HG03097 (cell line): Measurements from ENCODE around the gene PKD2L1.
"Not testable (repeated sequence)": the region's sequence is repeated elsewhere in the genome, so short reads cannot be mapped to it uniquely, and the experiment has no call there.

Experiments used
- ATAC-seq: cut with Tn5 transposase; IDR thresholded peaks from one replicate; pipeline ENCODE4 v1.9.1; 2021; ENCODE audit not compliant: unreplicated experiment, low FRiP score

PKD2L1 gene

GRCh38 chr10:100330079-100330478 is at the start of gene PKD2L1:
PKD2L1 (minus strand) TSS chr10:100330228; CDS start chr10:100330103, 125 bp downstream.
- ATAC-seq, result no peak

GRCh38 chr10:100377830-100378229 is 47.8 kb upstream of the PKD2L1 start:
- ATAC-seq, result no peak

DNA sequence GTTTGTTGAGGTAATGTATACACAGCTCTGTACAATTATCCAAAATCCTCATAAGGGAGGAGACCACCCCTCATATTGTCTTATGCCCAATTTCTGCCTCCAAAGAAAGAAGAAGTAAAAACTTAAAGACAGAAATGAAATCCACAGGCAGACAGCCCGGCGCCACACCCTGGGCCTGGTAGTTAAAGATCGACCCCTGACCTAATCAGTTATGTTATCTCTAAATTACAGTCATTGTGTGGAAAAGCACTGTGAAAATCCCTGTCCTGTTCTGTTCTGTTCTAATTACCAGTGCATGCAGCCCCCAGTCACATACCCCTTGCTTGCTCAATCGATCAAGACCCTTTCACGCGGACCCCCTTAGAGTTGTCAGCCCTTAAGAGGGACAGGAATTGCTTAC is 46.6 kb upstream of the PKD2L1 start:
- ATAC-seq, result not testable (repeated sequence)

DNA sequence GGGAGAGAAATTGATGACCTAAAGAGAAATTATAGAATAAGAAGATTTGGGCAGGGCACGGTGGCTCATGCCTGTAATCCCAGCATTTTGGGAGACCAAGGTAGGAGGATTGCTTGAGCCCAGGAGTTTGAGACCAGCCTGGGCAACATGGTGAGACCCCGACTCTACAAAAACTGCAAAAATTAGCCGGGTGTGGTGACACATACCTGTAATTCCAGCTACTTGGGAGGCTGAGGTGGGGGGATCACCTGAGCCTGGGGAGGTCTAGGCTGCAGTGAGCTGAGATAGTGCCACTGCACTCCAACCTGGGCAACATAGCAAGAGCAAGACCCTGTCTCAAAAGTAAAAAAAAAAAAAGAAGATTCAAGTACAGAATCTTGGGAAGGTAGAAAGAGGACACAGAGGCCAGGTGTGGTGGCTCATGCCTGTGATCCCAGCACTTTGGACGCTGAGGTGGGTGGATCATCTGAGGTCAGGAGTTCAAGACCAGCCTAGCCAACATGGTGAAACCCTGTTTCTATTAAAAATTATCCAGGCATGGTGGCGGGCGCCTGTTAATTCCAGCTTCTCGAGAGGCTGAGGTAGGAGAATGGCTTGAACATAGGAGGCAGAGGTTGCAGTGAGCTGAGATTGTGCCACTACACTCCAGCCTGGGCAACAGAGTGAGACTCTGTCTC is 44.8 kb upstream of the PKD2L1 start:
- ATAC-seq, result not testable (repeated sequence)

GRCh38 chr10:100374200-100374655 is 44.2 kb upstream of the PKD2L1 start:
- ATAC-seq, result no peak

DNA sequence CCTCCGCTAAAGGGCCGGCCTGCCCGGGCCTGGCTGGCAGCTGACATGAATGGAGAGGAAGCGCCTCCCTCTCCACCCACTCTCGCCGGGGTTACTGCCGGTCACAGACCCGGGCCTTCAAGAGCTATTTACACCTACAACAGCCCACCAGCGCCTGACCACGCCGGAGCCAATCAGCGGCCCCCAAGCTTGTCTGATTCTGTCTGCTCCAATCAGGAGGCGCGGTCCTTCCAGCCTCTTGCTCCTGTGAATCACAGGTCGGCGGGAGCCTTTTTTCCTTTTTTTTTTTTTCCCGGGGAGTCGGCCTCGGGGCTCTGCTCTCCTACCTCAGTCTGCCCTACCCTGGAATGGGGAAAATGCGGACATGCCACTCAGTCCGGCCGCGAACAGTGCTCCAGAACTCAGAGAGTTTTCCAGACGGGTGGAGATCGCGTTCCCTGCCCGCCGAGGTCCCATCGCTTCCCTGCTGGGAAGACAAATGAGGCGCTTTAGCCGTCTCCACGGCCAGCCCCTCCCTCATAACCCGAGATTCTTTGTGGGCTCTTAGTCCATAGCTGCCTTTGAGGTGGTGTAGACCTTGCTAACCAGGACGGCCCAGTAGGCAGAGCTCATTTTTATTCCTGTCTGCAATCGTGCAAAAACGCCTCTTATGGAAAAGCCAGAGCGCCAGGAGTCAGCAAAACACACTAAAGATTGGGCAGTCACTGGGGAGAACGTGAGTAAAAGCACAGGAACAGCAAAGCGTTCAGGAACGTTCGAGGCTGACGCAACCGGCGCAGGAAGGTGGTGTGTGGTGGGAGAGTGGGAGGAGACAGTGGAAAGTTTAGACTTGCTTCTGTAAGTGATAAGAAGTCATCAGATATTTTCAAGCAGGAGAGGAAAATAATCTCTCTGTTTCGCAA is 43.5 kb upstream of the PKD2L1 start:
- ATAC-seq, result peak; percentile 87

- no peak for ATAC-seq
Observed at GRCh38 chr10:100372415-100373297, 42.6 kb upstream of the PKD2L1 start.

- no peak for ATAC-seq
Observed at GRCh38 chr10:100371482-100372027, 41.5 kb upstream of the PKD2L1 start.

DNA sequence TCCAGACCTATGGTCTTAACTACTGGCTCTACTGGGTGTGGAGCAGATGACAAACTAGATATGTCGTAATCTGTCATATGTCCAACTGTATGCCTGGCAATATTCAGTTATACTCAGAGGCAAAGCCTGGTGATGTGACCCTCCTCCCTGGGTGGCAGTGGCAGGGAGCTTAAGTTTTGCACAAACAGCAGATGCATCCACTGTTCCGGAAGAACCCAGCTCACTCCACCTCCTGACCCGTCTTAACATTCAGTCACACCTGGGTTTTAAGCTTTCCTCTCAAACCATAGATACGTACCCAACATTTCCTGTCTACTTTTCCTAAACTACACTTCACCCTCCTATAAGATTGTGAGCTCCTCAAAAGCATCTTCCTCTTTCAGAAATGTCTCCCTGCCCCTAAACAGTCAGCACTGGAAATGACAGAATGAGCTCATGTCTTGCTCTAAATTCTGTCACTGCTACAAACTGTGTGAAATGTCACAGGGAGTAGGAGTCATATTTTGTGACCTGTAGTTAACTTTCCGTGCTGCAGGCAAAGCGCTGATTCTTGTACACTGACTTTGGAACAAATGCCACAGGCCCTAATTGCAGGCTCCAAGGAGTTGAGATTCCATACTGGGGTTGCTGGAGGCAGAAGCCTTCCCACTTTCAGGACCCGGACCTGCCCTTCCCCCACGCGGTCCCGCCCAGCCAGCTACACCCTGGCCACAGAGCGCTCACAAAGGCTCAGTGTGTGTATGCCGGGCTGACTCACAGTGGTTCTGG is 40.9 kb upstream of the PKD2L1 start:
- no peak for ATAC-seq

GRCh38 chr10:100368721-100369120 is 38.7 kb upstream of the PKD2L1 start:
- ATAC-seq, result no peak

DNA sequence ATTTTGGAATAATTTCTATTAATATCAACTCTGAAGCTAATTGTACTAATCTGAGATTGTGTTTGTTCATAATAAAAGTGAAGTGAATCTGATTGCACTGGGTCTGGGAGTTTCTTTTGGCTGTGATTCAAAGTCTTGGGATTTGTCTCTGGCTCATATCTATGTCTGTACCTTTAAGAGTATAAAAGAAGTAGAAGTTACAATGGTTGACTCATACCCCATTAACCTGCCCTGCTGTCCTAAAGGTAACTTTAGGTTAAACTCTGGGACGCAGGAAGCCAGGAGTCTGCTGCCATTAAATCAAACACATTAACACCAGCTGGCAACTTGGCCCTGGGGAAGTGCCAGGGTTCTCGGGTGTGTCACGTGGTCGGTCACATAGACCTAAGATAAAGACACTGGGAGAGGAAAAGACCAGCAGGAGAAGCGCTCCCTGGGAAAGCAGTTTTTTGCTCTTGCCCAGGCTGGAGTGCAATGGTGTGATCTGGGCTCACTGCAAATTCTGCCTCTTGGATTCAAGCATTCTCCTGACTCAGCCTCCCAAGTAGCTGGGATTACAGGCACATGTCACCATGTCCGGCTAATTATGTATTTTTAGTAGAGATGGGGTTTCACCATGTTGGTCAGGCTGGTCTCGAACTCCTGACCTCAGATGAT is 34.8 kb upstream of the PKD2L1 start:
- no peak for ATAC-seq

DNA sequence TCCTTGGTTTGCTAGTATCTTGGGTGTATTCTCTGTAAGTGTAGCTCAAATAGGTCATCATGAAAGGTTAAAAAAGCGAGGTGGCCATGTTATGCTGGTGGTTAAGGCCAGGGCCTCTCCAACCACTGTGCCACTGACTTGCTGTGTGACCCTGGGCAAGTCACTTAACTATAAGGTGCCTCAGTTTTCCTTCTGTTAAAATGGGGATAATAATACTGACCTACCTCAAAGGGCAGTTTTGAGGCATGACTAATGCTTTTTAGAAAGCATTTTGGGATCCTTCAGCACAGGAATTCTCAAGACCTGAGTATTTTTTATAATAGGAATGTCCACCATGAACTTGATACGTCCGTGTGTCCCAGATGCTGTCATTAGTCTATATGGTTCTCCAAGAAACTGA is 34.1 kb upstream of the PKD2L1 start:
- no peak for ATAC-seq

- no peak for ATAC-seq
Observed at GRCh38 chr10:100362570-100363496, 32.8 kb upstream of the PKD2L1 start.

GRCh38 chr10:100360234-100360633 is 30.2 kb upstream of the PKD2L1 start:
- ATAC-seq, result no peak

DNA sequence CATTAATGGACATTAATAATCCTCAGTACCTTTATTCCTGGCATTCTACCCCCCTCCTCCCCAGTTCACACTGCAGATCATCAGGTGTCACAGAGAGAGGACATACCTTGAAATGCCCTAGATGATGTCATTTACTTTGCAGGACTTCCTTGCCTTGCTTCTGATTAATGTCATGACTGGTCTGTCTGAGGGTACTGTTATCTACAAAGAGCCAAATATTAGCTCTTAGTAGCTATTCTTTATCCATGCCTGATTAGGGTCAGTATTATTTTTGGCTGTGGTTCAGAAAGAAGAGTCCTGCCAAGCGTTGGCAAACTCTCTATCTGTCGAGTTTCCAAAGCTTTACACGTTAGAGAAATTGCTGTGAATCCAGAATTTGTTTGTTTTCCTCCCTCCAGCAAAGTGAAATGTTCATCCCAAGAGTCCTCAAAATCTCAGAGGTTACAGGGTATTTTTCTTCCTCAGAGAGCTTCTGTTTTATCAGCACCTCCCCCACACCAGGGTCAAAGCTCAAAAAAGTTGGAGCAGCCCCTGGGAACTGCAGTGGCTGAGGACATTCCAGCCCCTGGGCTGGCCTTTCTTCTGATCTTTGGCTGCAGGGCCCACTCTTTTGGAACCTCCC is 29.6 kb upstream of the PKD2L1 start:
- ATAC-seq, result no peak

GRCh38 chr10:100359030-100359432 is 29.0 kb upstream of the PKD2L1 start:
- ATAC-seq, result no peak

DNA sequence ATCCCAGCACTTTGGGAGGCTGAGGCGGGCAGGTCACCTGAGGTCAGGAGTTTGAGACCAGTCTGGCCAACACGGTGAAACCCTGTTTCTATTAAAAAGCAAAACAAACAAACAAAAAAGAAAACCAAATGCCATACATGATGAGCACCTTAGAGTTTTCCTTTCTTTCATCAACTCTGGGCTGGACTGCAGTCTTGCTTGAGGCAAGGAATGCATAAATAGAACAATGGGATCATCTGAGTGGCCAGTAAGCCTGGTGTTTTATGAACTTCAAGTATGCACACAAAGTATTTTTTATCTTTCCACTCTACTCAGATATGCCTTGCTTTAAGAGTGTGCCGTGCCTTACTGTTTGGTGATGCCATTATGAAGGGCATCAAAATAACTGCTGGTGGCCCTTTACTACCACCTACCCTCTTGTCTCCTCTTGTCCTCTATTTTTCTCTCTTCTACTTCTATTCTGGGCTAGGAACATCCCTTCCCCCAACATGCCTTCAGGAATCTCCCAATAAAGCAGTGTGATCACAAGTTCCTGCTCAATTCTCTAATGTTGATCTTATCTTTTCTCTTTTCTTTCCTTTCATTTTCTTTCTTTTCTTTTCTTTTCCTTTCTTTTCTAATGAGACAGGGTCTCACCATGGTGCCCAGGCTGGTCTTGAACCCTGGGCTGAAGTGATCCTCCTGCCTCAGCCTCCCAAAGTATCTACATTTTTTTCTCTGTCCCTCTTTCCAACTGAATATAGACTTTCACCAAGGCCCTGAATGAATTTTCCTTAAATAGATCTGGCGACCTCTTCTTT is 27.2 kb upstream of the PKD2L1 start:
- ATAC-seq, result no peak
